Right lung (tissue), 10 donors: ENCODE measurements around the gene AGTPBP1. TPM values are rescaled to one million over a fixed set of nuclear protein-coding genes. Genes with fewer than 3 reads are reported as not detected.
"Not testable (repeated sequence)": the region's sequence is repeated elsewhere in the genome, so short reads cannot be mapped to it uniquely, and the experiment has no call there.

Source experiments
- DNase-seq, 2 donors: peaks; one replicate each; pipeline ENCODE4 v3.0.0-alpha.2; 2013
- long read RNA-seq, 8 donors: transcript quantifications; one replicate each; lab custom pipeline, GENCODE V29; 2026
- polyA plus RNA-seq, 5 donors: library from polyadenylated mRNA; unstranded; fragments of 120-200 nt; gene quantifications; one replicate each; pipeline versions ENCODE4 v1.2.1 to v1.2.3, GENCODE V29; 2013; ENCODE audit warnings: inconsistent platforms in 1 of 5, low replicate concordance in 1 of 5; ENCODE audit not compliant: insufficient read length in 5 of 5, insufficient read depth in 1 of 5

The AGTPBP1 gene, protein sequence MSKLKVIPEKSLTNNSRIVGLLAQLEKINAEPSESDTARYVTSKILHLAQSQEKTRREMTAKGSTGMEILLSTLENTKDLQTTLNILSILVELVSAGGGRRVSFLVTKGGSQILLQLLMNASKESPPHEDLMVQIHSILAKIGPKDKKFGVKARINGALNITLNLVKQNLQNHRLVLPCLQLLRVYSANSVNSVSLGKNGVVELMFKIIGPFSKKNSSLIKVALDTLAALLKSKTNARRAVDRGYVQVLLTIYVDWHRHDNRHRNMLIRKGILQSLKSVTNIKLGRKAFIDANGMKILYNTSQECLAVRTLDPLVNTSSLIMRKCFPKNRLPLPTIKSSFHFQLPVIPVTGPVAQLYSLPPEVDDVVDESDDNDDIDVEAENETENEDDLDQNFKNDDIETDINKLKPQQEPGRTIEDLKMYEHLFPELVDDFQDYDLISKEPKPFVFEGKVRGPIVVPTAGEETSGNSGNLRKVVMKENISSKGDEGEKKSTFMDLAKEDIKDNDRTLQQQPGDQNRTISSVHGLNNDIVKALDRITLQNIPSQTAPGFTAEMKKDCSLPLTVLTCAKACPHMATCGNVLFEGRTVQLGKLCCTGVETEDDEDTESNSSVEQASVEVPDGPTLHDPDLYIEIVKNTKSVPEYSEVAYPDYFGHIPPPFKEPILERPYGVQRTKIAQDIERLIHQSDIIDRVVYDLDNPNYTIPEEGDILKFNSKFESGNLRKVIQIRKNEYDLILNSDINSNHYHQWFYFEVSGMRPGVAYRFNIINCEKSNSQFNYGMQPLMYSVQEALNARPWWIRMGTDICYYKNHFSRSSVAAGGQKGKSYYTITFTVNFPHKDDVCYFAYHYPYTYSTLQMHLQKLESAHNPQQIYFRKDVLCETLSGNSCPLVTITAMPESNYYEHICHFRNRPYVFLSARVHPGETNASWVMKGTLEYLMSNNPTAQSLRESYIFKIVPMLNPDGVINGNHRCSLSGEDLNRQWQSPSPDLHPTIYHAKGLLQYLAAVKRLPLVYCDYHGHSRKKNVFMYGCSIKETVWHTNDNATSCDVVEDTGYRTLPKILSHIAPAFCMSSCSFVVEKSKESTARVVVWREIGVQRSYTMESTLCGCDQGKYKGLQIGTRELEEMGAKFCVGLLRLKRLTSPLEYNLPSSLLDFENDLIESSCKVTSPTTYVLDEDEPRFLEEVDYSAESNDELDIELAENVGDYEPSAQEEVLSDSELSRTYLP
- polyA plus RNA-seq, result 10 to 100 TPM; 17.1 to 34.1 (median 27.9) TPM
- long read RNA-seq, donor 1, full-length matches to known transcripts, result 1 of 10 reads
- long read RNA-seq, donor 1, partial matches to known transcripts, result 9 of 10 reads
- long read RNA-seq, donor 1, other reads (novel, unspliced or antisense), result 0 of 10 reads
- long read RNA-seq, donor 2, full-length matches to known transcripts, result 1 of 1 reads
- long read RNA-seq, donor 2, partial matches to known transcripts, result 0 of 1 reads
- long read RNA-seq, donor 2, other reads (novel, unspliced or antisense), result 0 of 1 reads
- long read RNA-seq, donor 3, full-length matches to known transcripts, result 1 of 8 reads
- long read RNA-seq, donor 3, partial matches to known transcripts, result 7 of 8 reads
- long read RNA-seq, donor 3, other reads (novel, unspliced or antisense), result 0 of 8 reads
- long read RNA-seq, donor 4, partial matches to known transcripts, result 8 of 8 reads
- long read RNA-seq, donor 4, other reads (novel, unspliced or antisense), result 0 of 8 reads
- long read RNA-seq, donor 5, result 0 reads
- long read RNA-seq, donor 6, partial matches to known transcripts, result 7 of 7 reads
- long read RNA-seq, donor 6, other reads (novel, unspliced or antisense), result 0 of 7 reads
- long read RNA-seq, donor 7, result 0 reads
- long read RNA-seq, donor 8, full-length matches to known transcripts, result 2 of 2 reads
- long read RNA-seq, donor 8, partial matches to known transcripts, result 0 of 2 reads
- long read RNA-seq, donor 8, other reads (novel, unspliced or antisense), result 0 of 2 reads

DNA sequence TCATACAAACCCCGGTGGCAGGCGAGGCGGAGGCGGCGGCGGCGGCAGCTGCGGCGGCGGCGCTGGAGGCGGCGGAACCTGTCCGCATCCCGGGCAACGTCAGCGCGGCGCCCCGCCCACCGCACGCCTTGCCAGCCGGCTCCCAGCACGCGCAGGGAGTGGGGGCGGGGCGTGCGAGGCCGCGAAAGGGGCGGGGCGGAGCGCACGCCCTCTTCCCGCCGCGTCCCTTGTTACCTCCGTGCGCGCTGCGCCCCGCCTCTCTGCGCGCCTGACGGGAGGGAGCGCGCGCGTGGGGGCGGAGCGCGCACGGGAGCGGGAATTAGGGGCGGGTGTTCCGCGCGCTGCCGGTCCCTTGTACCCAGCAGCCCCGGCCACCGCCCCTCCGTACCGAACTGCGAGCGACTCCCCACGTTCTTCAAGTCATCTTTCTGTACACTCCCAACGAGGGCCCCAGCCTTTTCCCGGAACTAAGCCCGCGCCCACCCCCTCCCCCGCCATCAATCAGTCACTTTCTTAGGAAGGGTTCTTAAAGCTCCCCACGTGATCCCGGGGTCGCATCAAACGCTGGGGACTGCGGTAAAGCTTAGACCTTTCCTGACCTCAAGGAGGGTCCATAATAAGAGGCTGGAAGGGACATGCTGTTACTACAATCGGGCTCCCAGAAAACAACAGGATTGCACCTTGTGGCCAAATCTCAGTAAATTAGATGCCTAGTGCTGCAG, at the start of gene AGTPBP1:
Gene AGTPBP1 (minus strand): TSS at position 80 of the 722 bp plus-strand sequence. CDS start 29,421 bp downstream, outside the sequence.
- DNase-seq, result peak; percentile 94 to 95

DNA sequence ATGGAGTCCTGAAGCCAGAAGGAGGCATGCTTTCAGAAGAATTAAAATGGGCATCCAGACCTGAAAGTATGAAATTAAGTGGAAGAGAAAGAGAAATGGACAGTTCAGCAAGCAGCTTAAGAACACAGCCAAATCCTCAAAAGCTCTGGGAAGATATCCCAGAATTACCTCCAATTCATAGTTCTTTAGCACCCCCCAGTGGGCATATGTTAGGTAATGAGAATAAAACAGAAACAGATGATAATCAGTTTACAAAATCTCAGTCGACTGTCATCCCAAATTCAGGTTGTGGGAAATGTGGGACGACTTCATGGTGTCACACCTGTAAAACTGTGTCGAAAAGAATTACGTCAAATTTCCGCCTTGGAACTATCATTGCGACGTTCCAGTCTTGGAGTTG, 44.4 kb upstream of the AGTPBP1 start:
- DNase-seq, result not testable (repeated sequence)

DNA sequence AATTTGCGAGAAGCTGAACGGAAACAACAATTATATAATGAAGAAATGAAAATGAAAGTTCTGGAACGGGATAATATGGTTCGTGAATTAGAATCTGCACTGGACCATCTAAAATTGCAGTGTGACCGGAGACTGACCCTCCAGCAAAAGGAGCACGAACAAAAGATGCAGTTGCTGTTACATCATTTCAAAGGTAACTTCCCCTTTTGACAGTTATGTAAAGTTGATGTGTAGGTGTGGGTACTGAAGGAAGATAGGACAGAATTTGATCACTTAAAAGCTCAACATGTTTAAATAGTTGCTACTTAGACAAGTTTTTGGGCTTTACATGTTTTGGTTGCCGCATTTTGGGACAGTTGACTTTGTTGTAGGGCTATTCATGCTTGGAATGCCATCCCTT, 32.1 kb upstream of the AGTPBP1 start:
- DNase-seq, result not testable (repeated sequence)

DNA sequence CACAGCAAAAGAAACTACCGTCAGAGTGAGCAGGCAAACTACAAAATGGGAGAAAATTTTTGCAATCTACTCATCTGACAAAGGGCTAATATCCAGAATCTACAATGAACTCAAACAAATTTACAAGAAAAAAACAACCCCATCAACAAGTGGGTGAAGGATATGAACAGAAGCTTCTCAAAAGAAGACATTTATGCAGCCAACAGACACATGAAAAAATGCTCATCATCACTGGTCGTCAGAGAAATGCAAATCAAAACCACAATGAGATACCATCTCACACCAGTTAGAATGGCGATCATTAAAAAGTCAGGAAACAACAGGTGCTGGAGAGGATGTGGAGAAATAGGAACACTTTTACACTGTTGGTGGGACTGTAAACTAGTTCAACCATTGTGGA, 20.0 kb upstream of the AGTPBP1 start:
- DNase-seq, result not testable (repeated sequence)

DNA sequence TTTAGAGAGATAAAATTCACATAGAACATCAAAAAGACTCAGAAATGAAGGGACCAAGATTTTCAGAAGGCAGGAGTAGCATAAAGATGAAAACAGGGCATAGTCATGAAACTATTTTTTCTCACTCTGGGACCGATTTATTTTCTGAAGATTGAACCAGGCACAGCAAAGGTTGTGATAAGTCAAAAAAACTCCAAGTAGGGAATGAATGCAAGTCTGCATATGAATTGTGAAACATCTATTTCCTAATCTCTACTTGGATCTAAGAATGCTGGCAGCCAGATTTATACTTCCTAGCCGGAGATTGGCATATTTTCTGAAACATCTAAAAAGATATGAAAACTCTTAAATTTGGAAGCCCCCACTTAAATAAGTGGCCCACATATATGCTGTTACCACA, 16.0 kb upstream of the AGTPBP1 start:
- not testable (repeated sequence) for DNase-seq

DNA sequence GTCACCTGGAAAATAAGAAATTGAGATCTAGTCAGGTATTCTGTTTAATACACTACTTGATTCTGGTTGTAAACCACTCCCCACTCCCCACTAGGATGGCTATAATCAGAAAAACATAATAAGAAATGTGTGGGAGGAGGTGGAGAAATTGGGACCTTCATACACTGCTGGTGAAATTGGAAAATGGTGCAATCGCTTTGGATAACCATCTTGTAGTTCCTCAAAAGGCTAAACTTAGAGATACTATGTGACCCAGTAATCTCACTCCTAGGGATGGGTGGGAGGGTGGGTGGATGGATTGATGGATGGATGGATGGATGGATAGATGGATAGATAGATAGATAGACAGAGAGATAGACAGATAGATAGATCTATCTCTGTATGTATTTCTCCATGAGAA, 14.5 kb upstream of the AGTPBP1 start:
- DNase-seq, result not testable (repeated sequence)

DNA sequence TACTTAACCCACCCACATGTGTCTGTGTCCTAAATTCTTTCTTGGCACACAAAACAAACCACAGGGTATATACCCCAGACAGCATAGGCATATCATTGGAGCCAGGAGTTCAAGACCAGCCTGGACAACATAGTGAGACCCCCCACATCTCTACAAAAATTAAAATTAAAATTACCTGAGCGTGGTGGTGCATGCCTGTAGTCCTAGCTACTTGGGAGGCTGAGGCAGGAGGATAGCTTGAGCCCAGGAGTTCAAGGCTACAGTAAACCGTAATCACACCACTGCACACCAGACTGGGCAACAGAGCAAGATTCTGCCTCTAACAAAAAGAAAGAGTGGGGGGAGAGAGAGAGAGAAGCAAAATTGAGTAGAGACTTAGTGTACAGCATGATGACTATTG, 4.6 kb upstream of the AGTPBP1 start:
- no peak for DNase-seq

DNA sequence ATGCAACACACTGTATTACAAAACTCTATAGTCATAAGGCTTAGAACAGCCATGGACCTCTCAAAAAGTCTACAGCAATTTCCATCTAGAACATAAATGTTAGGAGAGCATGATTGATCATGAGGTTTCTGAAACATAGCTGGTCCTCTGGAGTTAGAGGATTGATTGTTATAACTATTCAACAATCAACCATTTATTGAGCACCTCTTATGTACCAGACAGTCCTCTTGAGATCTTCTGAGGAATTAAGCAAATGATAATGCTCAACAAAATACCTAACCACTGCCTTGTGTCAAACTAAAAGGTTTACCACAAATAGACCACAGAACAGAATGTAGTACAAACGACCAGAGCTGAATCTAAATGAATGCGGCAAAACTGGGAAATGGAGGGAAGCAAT, 3.4 kb upstream of the AGTPBP1 start:
- DNase-seq, result no peak

DNA sequence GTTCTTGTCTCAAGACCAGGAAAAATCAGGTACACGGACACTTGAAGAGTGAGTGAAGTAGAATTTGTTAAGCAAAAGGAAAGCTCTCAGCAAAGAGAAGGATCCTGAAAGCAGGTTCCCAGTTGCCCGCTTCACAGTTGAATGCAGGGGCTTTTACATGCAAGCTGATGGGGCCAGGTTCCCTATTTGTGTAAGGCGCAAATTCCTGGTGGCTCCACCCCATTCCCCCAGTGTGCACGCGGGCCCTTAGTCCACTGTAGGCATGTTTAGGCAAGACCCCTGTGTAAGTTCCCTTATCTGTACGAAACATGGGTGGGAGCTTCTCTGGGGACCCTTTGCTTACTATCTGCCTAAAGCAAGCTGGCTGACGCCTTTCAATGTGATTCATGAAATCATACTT, 2.7 kb upstream of the AGTPBP1 start:
- DNase-seq, result no peak

DNA sequence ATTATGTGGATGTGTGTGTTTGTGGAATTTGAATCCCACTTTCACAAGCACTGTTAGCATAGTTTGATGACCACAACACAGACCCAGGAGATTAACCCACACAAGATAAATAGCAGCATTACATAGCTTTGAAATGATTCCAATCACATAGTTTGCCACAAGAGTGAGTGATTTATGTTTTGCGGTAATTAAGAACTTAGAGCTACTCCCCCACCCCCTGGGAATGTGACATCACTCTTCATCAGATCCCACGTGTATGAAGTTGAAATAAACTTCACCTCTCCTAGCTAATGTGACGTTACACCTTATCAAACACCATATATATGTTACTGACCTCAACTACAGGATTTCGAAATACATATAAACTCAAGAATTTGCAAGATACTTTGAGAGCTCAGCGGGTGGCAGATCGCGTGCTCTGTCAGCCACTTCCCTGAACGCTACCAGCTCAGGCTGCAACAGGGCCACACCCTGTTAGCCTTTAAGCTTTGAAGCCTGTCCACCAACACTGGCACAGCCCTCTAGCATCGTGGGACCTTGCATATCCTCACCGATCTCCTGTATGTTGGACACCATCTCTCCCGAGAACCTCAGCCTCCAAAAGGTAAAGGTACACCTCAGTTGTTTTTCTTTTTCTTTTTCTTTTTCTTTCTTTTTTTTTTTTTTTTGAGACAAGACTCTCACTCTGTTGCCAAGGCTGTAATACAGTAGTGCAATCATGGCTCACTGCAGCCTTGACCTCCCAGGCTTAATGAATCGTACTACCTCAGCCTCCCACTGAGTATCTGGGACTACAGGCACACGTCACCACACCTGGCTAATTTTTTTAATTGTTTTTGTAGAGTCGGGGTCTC, 1.7 kb upstream of the AGTPBP1 start:
- DNase-seq, result no peak

DNA sequence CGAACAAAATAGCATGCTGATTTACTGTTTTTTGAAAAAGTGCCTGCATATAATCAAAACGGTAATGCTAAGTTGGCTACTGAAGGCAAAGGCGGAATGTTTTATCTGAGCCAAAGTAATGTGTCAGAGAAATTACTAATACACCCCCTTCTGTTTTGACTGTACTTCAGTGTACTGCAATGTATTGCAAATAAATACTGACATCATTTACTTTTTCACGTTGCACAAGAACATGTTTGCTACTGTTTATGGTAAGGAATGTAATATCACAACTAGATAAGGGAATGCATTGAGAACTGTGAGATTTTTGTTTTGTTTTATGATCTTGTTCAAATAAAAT, 813 bp upstream of the AGTPBP1 start:
- DNase-seq, result no peak

DNA sequence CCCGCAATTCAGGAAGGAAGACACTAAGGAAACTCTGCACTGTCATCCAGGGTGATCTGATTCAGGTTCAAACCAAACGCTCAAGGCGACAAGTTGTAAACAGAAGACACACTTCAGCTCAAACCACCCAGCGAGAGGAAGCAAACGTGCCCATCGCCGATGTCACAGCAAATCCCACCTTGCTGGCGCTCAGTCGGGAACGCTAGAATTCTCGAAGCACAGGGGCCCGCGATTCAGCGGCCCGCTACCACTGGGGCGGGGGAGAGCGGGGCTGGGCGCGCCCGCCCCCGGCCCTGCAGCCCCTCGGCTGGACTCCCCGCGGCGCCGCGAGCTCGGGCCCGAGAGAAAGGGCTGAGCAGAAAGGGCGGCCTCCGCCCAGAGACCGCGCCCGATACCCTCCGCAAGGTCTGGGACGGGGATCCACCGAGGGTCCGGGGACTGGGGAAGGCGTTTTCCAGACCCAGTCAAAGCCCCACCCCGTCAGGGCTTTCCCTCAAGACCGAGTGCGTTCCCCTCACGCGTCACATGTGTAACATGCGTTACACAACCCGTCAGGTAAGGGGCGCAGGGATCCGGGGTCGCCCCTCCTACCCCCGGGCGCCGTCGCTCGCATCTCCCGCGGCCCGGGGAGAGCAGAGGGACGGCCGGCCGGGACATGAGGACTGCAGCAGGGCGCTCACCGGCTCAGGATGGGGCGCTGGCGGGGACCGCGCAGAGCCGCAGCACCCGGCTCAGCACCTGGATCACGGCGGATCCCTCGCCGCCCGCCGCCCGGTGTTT, 469 bp downstream of the AGTPBP1 start:
- DNase-seq, result no peak

DNA sequence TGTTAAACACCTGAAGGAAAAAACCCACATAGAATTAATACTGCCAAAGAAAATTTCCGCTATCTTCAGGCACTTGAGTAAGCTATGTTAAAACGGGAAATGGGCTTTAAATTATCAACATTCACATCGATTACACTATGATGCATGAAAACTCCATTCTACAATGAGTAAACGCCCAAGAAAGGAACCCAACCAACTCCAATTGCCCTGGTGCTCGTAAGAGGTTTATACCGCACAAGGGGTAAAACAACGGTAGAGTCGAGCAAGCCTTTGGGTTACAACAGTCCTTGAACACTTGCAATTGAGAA, 1.0 kb downstream of the AGTPBP1 start:
- DNase-seq, result no peak

DNA sequence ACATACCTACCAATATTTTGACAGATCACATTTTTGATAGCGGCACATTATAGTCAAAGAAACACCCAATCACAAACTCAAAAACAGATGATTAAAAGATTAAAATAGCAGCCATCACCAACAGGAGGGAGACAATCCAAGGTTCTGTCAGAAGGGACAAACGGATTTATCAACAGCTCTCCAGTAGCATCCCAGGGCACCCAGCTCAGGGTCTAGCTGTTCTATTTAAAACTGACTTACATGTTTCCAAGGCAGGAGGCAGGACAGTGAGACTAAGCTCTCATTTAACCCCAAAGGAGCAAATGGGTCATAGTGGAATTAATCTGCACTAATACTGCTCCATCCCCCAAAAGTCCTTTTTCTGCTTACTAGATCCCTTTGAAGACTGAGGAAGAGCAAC, 3.2 kb downstream of the AGTPBP1 start:
- no peak for DNase-seq

DNA sequence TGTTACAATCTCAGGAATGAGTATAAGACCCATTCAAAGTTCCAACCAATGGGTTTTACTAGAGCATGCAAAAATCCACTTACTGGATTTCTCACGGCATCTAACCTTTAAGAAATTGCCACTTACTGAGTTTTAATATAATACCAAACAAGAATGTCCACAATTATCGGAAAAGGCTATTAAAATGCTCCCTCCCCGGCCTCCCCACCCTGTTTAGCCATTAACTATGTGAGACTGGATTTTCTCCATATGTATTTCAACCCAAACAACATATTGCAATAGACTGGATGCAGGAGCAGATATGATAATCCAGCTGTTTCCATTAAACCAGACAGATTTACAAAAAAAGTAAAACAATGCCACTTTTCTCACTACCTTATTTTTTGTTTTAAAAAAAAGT, 4.1 kb downstream of the AGTPBP1 start:
- DNase-seq, result peak; percentile 77 to 79

DNA sequence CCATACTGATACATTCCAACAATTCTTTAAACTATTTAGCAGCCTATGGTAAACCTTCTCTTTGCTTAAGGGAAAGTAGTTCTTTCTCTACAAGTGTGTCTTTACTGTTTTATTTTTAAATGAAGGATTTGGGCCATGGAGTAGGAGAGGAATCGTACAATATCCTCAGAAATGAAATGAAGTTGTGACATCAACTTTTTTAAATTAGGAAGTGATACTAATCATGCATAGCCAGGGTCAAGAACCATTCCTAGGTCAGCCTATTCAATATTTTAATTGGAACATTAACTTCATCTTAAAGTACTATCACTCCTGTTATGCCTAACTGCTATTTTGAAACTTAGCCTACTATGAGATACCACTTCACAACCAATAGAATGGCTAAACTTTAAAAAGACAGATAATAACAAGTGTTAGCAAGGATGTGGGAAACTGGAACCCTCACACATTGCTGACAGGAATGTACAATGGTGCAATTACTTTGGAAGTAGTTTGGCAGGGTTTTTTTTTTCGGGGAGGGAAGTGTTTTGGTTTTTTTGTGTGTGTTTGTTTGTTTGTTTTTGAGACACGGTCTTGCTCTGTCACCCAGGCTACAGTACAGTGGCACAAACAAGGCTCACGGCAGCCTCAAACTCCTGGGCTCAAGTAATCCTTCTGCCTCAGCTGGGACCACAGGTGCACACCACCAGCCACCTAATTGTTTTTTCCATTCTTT, 10.7 kb downstream of the AGTPBP1 start:
- DNase-seq, result no peak

DNA sequence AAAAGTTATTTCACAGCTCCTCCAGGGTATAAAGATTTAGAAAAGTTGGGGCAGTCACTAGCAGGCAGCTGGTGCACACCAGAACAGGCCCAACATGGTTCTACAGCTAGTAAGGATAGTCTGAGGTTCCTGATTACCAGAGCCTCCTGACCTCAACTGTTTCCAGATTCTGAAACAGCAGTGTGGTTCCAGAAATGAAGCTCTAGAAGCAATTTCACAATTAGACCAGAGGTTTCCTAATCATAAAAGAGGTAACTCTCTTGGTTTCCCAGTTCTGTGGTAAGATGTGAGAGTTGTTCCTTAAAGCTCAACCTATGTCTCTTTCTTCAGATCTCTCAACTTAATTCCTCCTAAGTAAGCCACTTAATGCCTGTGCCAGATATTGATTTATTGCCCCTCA, 11.9 kb downstream of the AGTPBP1 start:
- DNase-seq, result no peak
